ENCODE measurements around the gene PYDC1.

- no peak for TF ChIP-seq NCOA2 (CRISPR knock-in tag; IDR thresholded peaks at IDR 0.05)
- no peak for TF ChIP-seq CENPT (CRISPR knock-in tag; IDR thresholded peaks at IDR 0.05; ENCODE audit: low read depth)
- TF ChIP-seq NFE2 (CRISPR knock-in tag; IDR thresholded peaks at IDR 0.05) = no peak
- no peak for TF ChIP-seq CTCF (CRISPR knock-in tag; IDR thresholded peaks at IDR 0.05)
- TF ChIP-seq MXI1 (IDR thresholded peaks at IDR 0.05; ENCODE audit: borderline replicate concordance, low read depth, low read length) = no peak
- TF ChIP-seq U2AF1 (optimal IDR thresholded peaks at IDR 0.05; ENCODE audit: low read depth, low read length) = no peak
- TF ChIP-seq ZNF138 (CRISPR knock-in tag; IDR thresholded peaks at IDR 0.05; ENCODE audit: low read depth) = no peak
- no peak for TF ChIP-seq ELF4 (CRISPR knock-in tag; IDR thresholded peaks at IDR 0.05; ENCODE audit: borderline replicate concordance)
- no peak for TF ChIP-seq TERF1 (CRISPR knock-in tag; IDR thresholded peaks at IDR 0.05)
- no peak for TF ChIP-seq MTF1 (CRISPR knock-in tag; IDR thresholded peaks at IDR 0.05)
- no peak for TF ChIP-seq ZNF749 (CRISPR knock-in tag; IDR thresholded peaks at IDR 0.05; ENCODE audit: borderline replicate concordance)
- peak; percentile 51; the same call in 1 of the 2 replicates for TF ChIP-seq EZH2 (conservative IDR thresholded peaks at IDR 0.05; ENCODE audit: low read depth, low read length)
- no peak for TF ChIP-seq CHD4 (IDR thresholded peaks at IDR 0.05; ENCODE audit: borderline replicate concordance, low read length)
Observed at GRCh38 chr16:31215287-31216162, 1.4 kb downstream of the PYDC1 start.

Measured in HepG2 (cell line).